Measurements from ENCODE around the gene IL3RA. TPM values are rescaled to one million over a fixed set of nuclear protein-coding genes. Genes with fewer than 3 reads are reported as not detected.

The IL3RA gene
- total RNA-seq (under 1 TPM in 1 of 2 experiments, not detected in 1; 0.53 TPM), polyA plus RNA-seq (under 1 TPM in 1 of 2 donors, not detected in 1; 0.29 TPM)

- no peaks in the 10 kb centered on the region for H3K9me3 ChIP-seq (ENCODE audit: control insufficient read depth in 1 of 2, low read length in 2 of 2)
Measured at GRCh38 chrX:1336331-1336943, at the start of gene IL3RA. IL3RA (plus strand) TSS chrX:1336785; CDS start chrX:1341766, 4,981 bp downstream.

GRCh38 chrX:1289535-1289934, 47.0 kb upstream of the IL3RA start:
- CTCF ChIA-PET (ENCODE audit: partially characterized antibody), result no interaction called here

More at GRCh38 chrX:1336331-1336943, at the start of gene IL3RA:
- ChIA-PET POLR2A (ENCODE audit: partially characterized antibody) (no interaction called here), CTCF (ENCODE audit: partially characterized antibody) (no interaction called here)
- peak within 1 kb of the TSS in 6 of 7 donors; percentile 3 to 73 (median 24) for H3K27ac Mint-ChIP-seq
- Histone ChIP-seq H3K4me1 (ENCODE audit: insufficient read depth, low read length) (peaks cover 11% of the 10 kb centered on the region), H3K36me3 (ENCODE audit: insufficient read depth, low read length) (no peaks in the 10 kb centered on the region), H3K27me3 (ENCODE audit: insufficient read depth, low read length) (no peaks in the 10 kb centered on the region), H3K4me3 (ENCODE audit: low read length in 2 of 2) (peak within 1 kb of the TSS; percentile 24 to 38), H3K27ac (ENCODE audit: low read depth, low read length) (no peak within 1 kb of the TSS)
- DNase-seq, result peak in 1 of 5 donors; percentile 22
- H3K4me1 Mint-ChIP-seq, result peaks cover 6 to 19% (median 12%) of the 10 kb centered on the region in 4 donors
- peaks cover 0 to 17% (median 7%) of the 10 kb centered on the region in 8 donors for H3K9me3 Mint-ChIP-seq
- intact Hi-C loops (cut with micrococcal nuclease), result no loop called here
- peaks cover 1 to 3% of the 10 kb centered on the region in 2 donors for H3K36me3 Mint-ChIP-seq
- H3K4me3 Mint-ChIP-seq, result peak within 1 kb of the TSS; percentile 77 to 93 (median 83)
- H3K27me3 Mint-ChIP-seq, result peaks cover 2 to 20% of the 10 kb centered on the region in 2 donors

GRCh38 chrX:1291110-1291740, 45.4 kb upstream of the IL3RA start:
- Histone ChIP-seq H3K27ac (ENCODE audit: low read depth, low read length) (no peak overlapping the region), H3K27me3 (ENCODE audit: insufficient read depth, low read length) (no peaks in the 10 kb centered on the region), H3K4me1 (ENCODE audit: insufficient read depth, low read length) (no peaks in the 10 kb centered on the region), H3K36me3 (ENCODE audit: insufficient read depth, low read length) (no peaks in the 10 kb centered on the region), H3K4me3 (ENCODE audit: low read length in 2 of 2) (no peak overlapping the region), H3K9me3 (ENCODE audit: control insufficient read depth in 1 of 2, low read length in 2 of 2) (no peaks in the 10 kb centered on the region)
- Mint-ChIP-seq H3K27me3 (peaks cover 2 to 3% of the 10 kb centered on the region in 2 donors), H3K27ac (no peak overlapping the region), H3K4me1 (peaks cover 3 to 15% (median 9%) of the 10 kb centered on the region in 4 donors), H3K36me3 (no peaks in the 10 kb centered on the region), H3K9me3 (peaks cover 0 to 9% (median 4%) of the 10 kb centered on the region in 8 donors), H3K4me3 (no peak overlapping the region)
- intact Hi-C loops (cut with micrococcal nuclease), result no loop called here
- DNase-seq, result no peak
- CTCF ChIA-PET (ENCODE audit: partially characterized antibody), result no interaction called here
- POLR2A ChIA-PET (ENCODE audit: partially characterized antibody), result no interaction called here

More at GRCh38 chrX:1289535-1289934, 47.0 kb upstream of the IL3RA start:
- H3K36me3 ChIP-seq (ENCODE audit: insufficient read depth, low read length), result no peaks in the 10 kb centered on the region
- Mint-ChIP-seq H3K4me3 (peak overlapping the region in 1 of 8 donors; percentile 72), H3K4me1 (peaks cover 3 to 15% (median 7%) of the 10 kb centered on the region in 4 donors), H3K27ac (peak overlapping the region in 4 of 7 donors; percentile 42 to 97 (median 55)), H3K9me3 (peaks cover 0 to 9% (median 4%) of the 10 kb centered on the region in 8 donors), H3K27me3 (peaks cover 2 to 3% of the 10 kb centered on the region in 2 donors), H3K36me3 (no peaks in the 10 kb centered on the region)
- no peaks in the 10 kb centered on the region for H3K4me1 ChIP-seq (ENCODE audit: insufficient read depth, low read length)
- POLR2A ChIA-PET (ENCODE audit: partially characterized antibody), result no interaction called here
- no peak for DNase-seq
- no peak overlapping the region for H3K27ac ChIP-seq (ENCODE audit: low read depth, low read length)
- intact Hi-C loops (cut with micrococcal nuclease), result no loop called here
- H3K4me3 ChIP-seq (ENCODE audit: low read length in 2 of 2), result no peak overlapping the region
- no peaks in the 10 kb centered on the region for H3K9me3 ChIP-seq (ENCODE audit: control insufficient read depth in 1 of 2, low read length in 2 of 2)
- H3K27me3 ChIP-seq (ENCODE audit: insufficient read depth, low read length), result no peaks in the 10 kb centered on the region

GRCh38 chrX:1292575-1293290, 43.9 kb upstream of the IL3RA start:
- H3K4me3 Mint-ChIP-seq, result peak overlapping the region in 6 of 8 donors; percentile 1 to 53 (median 31)
- H3K36me3 Mint-ChIP-seq, result no peaks in the 10 kb centered on the region
- peaks cover 0 to 9% (median 4%) of the 10 kb centered on the region in 8 donors for H3K9me3 Mint-ChIP-seq
- no peaks in the 10 kb centered on the region for H3K9me3 ChIP-seq (ENCODE audit: control insufficient read depth in 1 of 2, low read length in 2 of 2)
- H3K4me3 ChIP-seq (ENCODE audit: low read length in 2 of 2), result no peak overlapping the region
- peak overlapping the region in 3 of 7 donors; percentile 32 to 72 (median 32) for H3K27ac Mint-ChIP-seq
- DNase-seq, result no peak
- H3K27me3 ChIP-seq (ENCODE audit: insufficient read depth, low read length), result no peaks in the 10 kb centered on the region
- ChIA-PET POLR2A (ENCODE audit: partially characterized antibody) (no interaction called here), CTCF (ENCODE audit: partially characterized antibody) (no interaction called here)
- H3K27me3 Mint-ChIP-seq, result peaks cover 0 to 3% of the 10 kb centered on the region in 2 donors
- peaks cover 3 to 15% (median 9%) of the 10 kb centered on the region in 4 donors for H3K4me1 Mint-ChIP-seq
- H3K27ac ChIP-seq (ENCODE audit: low read depth, low read length), result no peak overlapping the region
- no peaks in the 10 kb centered on the region for H3K36me3 ChIP-seq (ENCODE audit: insufficient read depth, low read length)
- H3K4me1 ChIP-seq (ENCODE audit: insufficient read depth, low read length), result no peaks in the 10 kb centered on the region
- intact Hi-C loops (cut with micrococcal nuclease), result no loop called here

- Mint-ChIP-seq H3K36me3 (no peaks in the 10 kb centered on the region), H3K4me1 (peaks cover 3 to 15% (median 9%) of the 10 kb centered on the region in 4 donors), H3K27me3 (peaks cover 0 to 5% of the 10 kb centered on the region in 2 donors), H3K4me3 (no peak overlapping the region), H3K27ac (no peak overlapping the region), H3K9me3 (peaks cover 0 to 6% (median 1%) of the 10 kb centered on the region in 8 donors)
- intact Hi-C loops (cut with micrococcal nuclease), result no loop called here
- no peaks in the 10 kb centered on the region for H3K9me3 ChIP-seq (ENCODE audit: control insufficient read depth in 1 of 2, low read length in 2 of 2)
- no peaks in the 10 kb centered on the region for H3K27me3 ChIP-seq (ENCODE audit: insufficient read depth, low read length)
- DNase-seq, result no peak
- H3K36me3 ChIP-seq (ENCODE audit: insufficient read depth, low read length), result no peaks in the 10 kb centered on the region
- ChIA-PET CTCF (ENCODE audit: partially characterized antibody) (no interaction called here), POLR2A (ENCODE audit: partially characterized antibody) (no interaction called here)
- no peak overlapping the region for H3K4me3 ChIP-seq (ENCODE audit: low read length in 2 of 2)
- no peaks in the 10 kb centered on the region for H3K4me1 ChIP-seq (ENCODE audit: insufficient read depth, low read length)
- H3K27ac ChIP-seq (ENCODE audit: low read depth, low read length), result no peak overlapping the region
Measured at GRCh38 chrX:1294301-1295067, 42.1 kb upstream of the IL3RA start.

GRCh38 chrX:1295550-1295949, 41.0 kb upstream of the IL3RA start:
- H3K27ac Mint-ChIP-seq, result no peak overlapping the region
- intact Hi-C loops (cut with micrococcal nuclease), result no loop called here

More at GRCh38 chrX:1295550-1295949, 41.0 kb upstream of the IL3RA start:
- ChIA-PET CTCF (ENCODE audit: partially characterized antibody) (no interaction called here), POLR2A (ENCODE audit: partially characterized antibody) (no interaction called here)
- Histone ChIP-seq H3K27me3 (ENCODE audit: insufficient read depth, low read length) (no peaks in the 10 kb centered on the region), H3K4me3 (ENCODE audit: low read length in 2 of 2) (no peak overlapping the region), H3K36me3 (ENCODE audit: insufficient read depth, low read length) (no peaks in the 10 kb centered on the region), H3K27ac (ENCODE audit: low read depth, low read length) (no peak overlapping the region), H3K9me3 (ENCODE audit: control insufficient read depth in 1 of 2, low read length in 2 of 2) (no peaks in the 10 kb centered on the region), H3K4me1 (ENCODE audit: insufficient read depth, low read length) (no peaks in the 10 kb centered on the region)
- Mint-ChIP-seq H3K9me3 (peaks cover 0 to 4% (median 0%) of the 10 kb centered on the region in 8 donors), H3K4me1 (peaks cover 3 to 15% (median 9%) of the 10 kb centered on the region in 4 donors), H3K27me3 (peaks cover 0 to 5% of the 10 kb centered on the region in 2 donors), H3K4me3 (no peak overlapping the region), H3K36me3 (no peaks in the 10 kb centered on the region)
- no peak for DNase-seq
